ENCODE data around the gene ARID1A. TPM values are rescaled to one million over a fixed set of nuclear protein-coding genes. Genes with fewer than 3 reads are reported as not detected.
A peak's percentile ranks its signal among the peaks of the same experiment; 100 is the strongest.
"Not testable (repeated sequence)": the region's sequence is repeated elsewhere in the genome, so short reads cannot be mapped to it uniquely, and the experiment has no call there.

Gene ARID1A
- total RNA-seq, 2 experiments from 2014 or later, result 120 TPM

- POLR2A ChIA-PET; H3K9me3 Mint-ChIP-seq; H3K27me3 Mint-ChIP-seq; H3K36me3 Mint-ChIP-seq (ENCODE audit: low read depth); H3K4me3 Mint-ChIP-seq: not testable (repeated sequence)
- H3K4me1 Mint-ChIP-seq, result peaks cover 26% of the 10 kb centered on the region
- CTCF ChIA-PET, result interaction anchor here (0.6 to 4.7 kb wide), 17 partner anchors 10 to 532 kb away, joined by 3 to 37 read pairs (median 3); no protein-coding TSS in a partner anchor
- H3K27ac Mint-ChIP-seq, result peak overlapping the region; percentile 68
- peak; percentile 85 for DNase-seq
These were observed 114.3 kb downstream of the ARID1A start for GRCh38 chr1:26810105-26810504.

- Mint-ChIP-seq H3K4me3 (no peak overlapping the region), H3K36me3 (ENCODE audit: low read depth) (peaks cover 1% of the 10 kb centered on the region), H3K4me1 (peaks cover 20% of the 10 kb centered on the region), H3K27me3 (no peaks in the 10 kb centered on the region), H3K9me3 (no peaks in the 10 kb centered on the region), H3K27ac (no peak overlapping the region)
- no peak for DNase-seq
- CTCF ChIA-PET, result interaction anchor here (0.6 to 4.7 kb wide), 12 partner anchors 9 to 830 kb away, joined by 3 to 37 read pairs (median 8); partner anchors contain the start of genes GPN2, PIGV and ZDHHC18
- POLR2A ChIA-PET, result interaction anchor here (1.0 kb wide), 1 partner anchor 54 kb away, joined by 3 read pairs; no protein-coding TSS in a partner anchor
These were observed 115.2 kb downstream of the ARID1A start for GRCh38 chr1:26811057-26811456.

GRCh38 chr1:26811708-26812107, 115.9 kb downstream of the ARID1A start:
- H3K27ac Mint-ChIP-seq, result no peak overlapping the region

GRCh38 chr1:26814377-26814776, 118.6 kb downstream of the ARID1A start:
- Mint-ChIP-seq H3K27ac (no peak overlapping the region), H3K36me3 (ENCODE audit: low read depth) (no peaks in the 10 kb centered on the region), H3K27me3 (no peaks in the 10 kb centered on the region), H3K4me1 (peaks cover 20% of the 10 kb centered on the region), H3K9me3 (no peaks in the 10 kb centered on the region), H3K4me3 (no peak overlapping the region)
- DNase-seq, result no peak
- ChIA-PET CTCF (interaction anchor here (0.7 to 1.4 kb wide), 3 partner anchors 9 to 51 kb away, joined by 3 to 4 read pairs (median 3); no protein-coding TSS in a partner anchor), POLR2A (no interaction called here)

More at GRCh38 chr1:26811708-26812107, 115.9 kb downstream of the ARID1A start:
- CTCF ChIA-PET, result interaction anchor here (0.6 to 4.7 kb wide), 9 partner anchors 9 to 97 kb away, joined by 3 to 37 read pairs (median 14); partner anchors contain the start of genes GPN2, PIGV and ZDHHC18
- DNase-seq, result no peak
- POLR2A ChIA-PET, result interaction anchor here (0.6 kb wide), 1 partner anchor 20 kb away, joined by 3 read pairs; no protein-coding TSS in a partner anchor
- Mint-ChIP-seq H3K36me3 (ENCODE audit: low read depth) (peaks cover 1% of the 10 kb centered on the region), H3K4me1 (peaks cover 20% of the 10 kb centered on the region), H3K9me3 (no peaks in the 10 kb centered on the region), H3K27me3 (no peaks in the 10 kb centered on the region), H3K4me3 (no peak overlapping the region)

- Mint-ChIP-seq H3K9me3 (no peaks in the 10 kb centered on the region), H3K4me3 (no peak overlapping the region), H3K36me3 (ENCODE audit: low read depth) (no peaks in the 10 kb centered on the region), H3K27ac (no peak overlapping the region), H3K4me1 (peaks cover 20% of the 10 kb centered on the region), H3K27me3 (no peaks in the 10 kb centered on the region)
- CTCF ChIA-PET, result interaction anchor here (0.7 to 1.4 kb wide), 6 partner anchors 8 to 73 kb away, joined by 3 to 4 read pairs (median 3); no protein-coding TSS in a partner anchor
- POLR2A ChIA-PET, result no interaction called here
- no peak for DNase-seq
These were observed 119.1 kb downstream of the ARID1A start for GRCh38 chr1:26814893-26815292.

- Mint-ChIP-seq H3K27me3 (no peaks in the 10 kb centered on the region), H3K9me3 (no peaks in the 10 kb centered on the region), H3K36me3 (ENCODE audit: low read depth) (no peaks in the 10 kb centered on the region), H3K4me1 (peaks cover 30% of the 10 kb centered on the region), H3K4me3 (peak overlapping the region; percentile 51), H3K27ac (peak overlapping the region; percentile 76)
- ChIA-PET POLR2A (interaction anchor here (0.7 to 0.9 kb wide), 2 partner anchors 45 to 219 kb away, joined by 3 to 4 read pairs; no protein-coding TSS in a partner anchor), CTCF (interaction anchor here (0.6 to 2.1 kb wide), 12 partner anchors 10 to 321 kb away, joined by 3 to 18 read pairs (median 4); partner anchors contain the start of gene PIGV)
- peak; percentile 43 for DNase-seq
These were observed 125.0 kb downstream of the ARID1A start for GRCh38 chr1:26820784-26821269.

- Mint-ChIP-seq H3K27me3 (no peaks in the 10 kb centered on the region), H3K9me3 (no peaks in the 10 kb centered on the region), H3K27ac (no peak overlapping the region), H3K36me3 (ENCODE audit: low read depth) (peaks cover 6% of the 10 kb centered on the region), H3K4me3 (no peak overlapping the region), H3K4me1 (peaks cover 42% of the 10 kb centered on the region)
- ChIA-PET POLR2A (no interaction called here), CTCF (interaction anchor here (0.7 to 3.1 kb wide), 4 partner anchors 8 to 65 kb away, joined by 3 to 15 read pairs (median 4); no protein-coding TSS in a partner anchor)
- DNase-seq, result no peak
These were observed 127.1 kb downstream of the ARID1A start for GRCh38 chr1:26822737-26823395.

- Mint-ChIP-seq H3K4me1 (peaks cover 60% of the 10 kb centered on the region), H3K4me3 (no peak overlapping the region)
These were observed 128.9 kb downstream of the ARID1A start for GRCh38 chr1:26824731-26825130.

GRCh38 chr1:26826261-26827105, 130.7 kb downstream of the ARID1A start, which contains the start of gene ZDHHC18:
Gene ZDHHC18, plus strand, starts transcription at chr1:26826688. Its CDS starts 117 bp downstream, at chr1:26826805.
- Mint-ChIP-seq H3K27ac (peak within 1 kb of the TSS; percentile 95), H3K27me3 (no peaks in the 10 kb centered on the region), H3K9me3 (no peaks in the 10 kb centered on the region), H3K36me3 (ENCODE audit: low read depth) (peaks cover 31% of the 10 kb centered on the region), H3K4me1 (peaks cover 64% of the 10 kb centered on the region), H3K4me3 (peak within 1 kb of the TSS; percentile 93)
- DNase-seq, result peak; percentile 66
- ChIA-PET POLR2A (interaction anchor here (0.6 to 1.0 kb wide), 2 partner anchors 9 to 401 kb away, joined by 3 to 4 read pairs; no protein-coding TSS in a partner anchor), CTCF (interaction anchor here (0.6 to 2.4 kb wide), 9 partner anchors 10 to 557 kb away, joined by 3 to 8 read pairs (median 4); no protein-coding TSS in a partner anchor)

More at GRCh38 chr1:26824731-26825130, 128.9 kb downstream of the ARID1A start:
- no peak for DNase-seq
- CTCF ChIA-PET, result interaction anchor here (1.0 to 3.1 kb wide), 4 partner anchors 9 to 41 kb away, joined by 4 to 15 read pairs (median 6); no protein-coding TSS in a partner anchor
- Mint-ChIP-seq H3K36me3 (ENCODE audit: low read depth) (peaks cover 20% of the 10 kb centered on the region), H3K9me3 (no peaks in the 10 kb centered on the region), H3K27me3 (no peaks in the 10 kb centered on the region), H3K27ac (no peak overlapping the region)
- POLR2A ChIA-PET, result no interaction called here

- Mint-ChIP-seq H3K4me3 (peak overlapping the region; percentile 93), H3K27me3 (no peaks in the 10 kb centered on the region), H3K36me3 (ENCODE audit: low read depth) (peaks cover 35% of the 10 kb centered on the region), H3K9me3 (no peaks in the 10 kb centered on the region), H3K4me1 (peaks cover 68% of the 10 kb centered on the region), H3K27ac (peak overlapping the region; percentile 94)
- DNase-seq, result no peak
- ChIA-PET CTCF (interaction anchor here (2.2 kb wide), 1 partner anchor 224 kb away, joined by 6 read pairs; no protein-coding TSS in a partner anchor), POLR2A (no interaction called here)
These were observed 131.3 kb downstream of the ARID1A start for GRCh38 chr1:26827106-26827604.

- CTCF ChIA-PET, result interaction anchor here (2.2 kb wide), 1 partner anchor 225 kb away, joined by 6 read pairs; no protein-coding TSS in a partner anchor
- H3K4me3 Mint-ChIP-seq, result peak overlapping the region; percentile 93
- peaks cover 41% of the 10 kb centered on the region for H3K36me3 Mint-ChIP-seq (ENCODE audit: low read depth)
- H3K4me1 Mint-ChIP-seq, result peaks cover 73% of the 10 kb centered on the region
- H3K9me3 Mint-ChIP-seq, result no peaks in the 10 kb centered on the region
- no peak for DNase-seq
- H3K27me3 Mint-ChIP-seq, result no peaks in the 10 kb centered on the region
- POLR2A ChIA-PET, result no interaction called here
- H3K27ac Mint-ChIP-seq, result peak overlapping the region; percentile 94
These were observed 131.8 kb downstream of the ARID1A start for GRCh38 chr1:26827663-26828062.

Data from activated CD4-positive, alpha-beta T cell treated with anti-CD3 and anti-CD28 coated beads, Interleukin-2, amount 10 ng/mL, durations not matched to agents 7 days and 5 days (primary cell).